GM19452 (cell line): Measurements from ENCODE around the gene NXN.
"Not testable (repeated sequence)": the region's sequence is repeated elsewhere in the genome, so short reads cannot be mapped to it uniquely, and the experiment has no call there.

Source experiments
- ATAC-seq: cut with Tn5 transposase; IDR thresholded peaks from one replicate; pipeline ENCODE4 v1.9.1; 2021; ENCODE audit not compliant: unreplicated experiment

NXN gene

DNA sequence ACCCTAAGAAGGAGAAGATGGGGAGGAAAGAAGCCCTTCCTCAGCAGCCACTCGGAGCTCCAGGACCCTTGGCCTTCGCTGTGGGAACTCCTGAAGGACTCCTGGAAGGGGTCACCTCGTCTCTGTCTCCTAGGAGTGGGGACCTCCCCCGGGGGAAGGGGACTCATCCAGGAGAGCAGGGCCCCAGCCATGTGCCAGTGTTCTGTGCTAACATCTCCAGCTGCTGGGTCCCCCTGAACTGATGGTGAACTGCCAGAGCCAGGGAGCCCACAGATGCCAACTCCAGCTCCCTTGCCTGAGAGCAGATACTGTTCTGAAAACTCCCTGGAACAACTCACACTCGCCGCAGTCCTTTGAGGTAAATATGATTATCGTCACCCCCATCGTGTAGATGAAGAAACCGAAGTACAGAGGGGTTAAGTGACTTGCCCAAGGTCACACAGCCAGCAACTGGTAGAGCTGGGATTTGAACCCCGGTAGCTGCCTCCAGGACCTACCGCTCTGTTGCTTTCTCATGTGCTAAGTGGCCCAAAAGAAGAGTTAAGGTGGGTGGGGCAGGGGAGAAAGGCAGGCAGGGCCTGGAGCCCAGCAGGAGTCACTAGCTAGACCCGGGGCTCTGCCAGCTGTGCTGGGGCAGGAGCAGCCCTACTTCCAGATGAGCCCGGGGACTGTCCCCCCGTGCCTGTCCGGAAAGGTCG, 27.9 kb upstream of the NXN start:
- no peak for ATAC-seq

DNA sequence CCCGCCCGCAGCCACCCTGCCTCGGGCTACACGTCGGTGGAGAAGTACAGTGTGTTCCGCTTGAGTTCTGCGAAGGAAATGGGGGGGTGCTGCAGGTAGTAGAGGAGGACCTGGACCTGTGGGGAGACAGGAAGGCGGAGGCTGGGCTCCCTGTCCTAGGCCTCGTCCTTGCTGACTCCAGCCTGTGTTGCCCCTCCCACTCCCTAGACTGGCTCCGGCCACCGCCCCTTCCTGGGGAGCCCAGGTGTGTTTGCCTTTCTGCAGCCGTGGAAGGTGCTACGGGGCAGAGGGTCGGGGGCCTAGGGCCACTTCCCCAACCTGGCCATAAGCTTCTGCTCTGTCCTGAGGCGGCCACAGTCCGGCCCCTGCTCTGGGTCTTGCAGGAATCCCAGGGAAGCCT, 26.5 kb upstream of the NXN start:
- no peak for ATAC-seq

DNA sequence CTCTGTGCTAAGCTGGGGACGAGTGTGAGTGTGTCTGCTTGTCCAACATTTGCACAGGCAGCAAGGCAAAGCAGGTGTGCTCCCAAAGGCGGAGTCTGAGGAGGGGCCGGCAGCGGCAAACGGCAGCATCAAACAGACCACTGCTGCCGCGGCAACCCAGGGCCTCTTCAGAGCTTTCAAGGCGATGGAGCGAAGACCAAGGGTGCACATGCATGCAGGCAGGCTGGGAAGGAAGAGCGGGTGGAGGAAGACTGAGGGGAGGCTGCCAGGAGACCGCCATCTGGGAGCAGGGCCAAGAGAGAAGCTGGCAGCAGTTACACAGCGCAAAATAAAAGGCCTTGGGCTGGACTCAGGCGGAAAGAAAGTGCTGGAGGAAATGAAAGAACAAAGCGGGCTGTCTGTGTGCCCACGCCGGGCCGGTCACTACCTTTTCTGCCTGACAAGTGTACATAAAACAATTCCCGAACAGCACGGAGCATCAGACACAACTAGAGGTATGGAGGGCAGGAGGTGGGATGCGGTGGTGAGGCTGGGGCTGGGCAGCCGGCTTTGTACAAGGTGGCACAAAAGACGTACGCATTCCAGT, 25.9 kb upstream of the NXN start:
- no peak for ATAC-seq

DNA sequence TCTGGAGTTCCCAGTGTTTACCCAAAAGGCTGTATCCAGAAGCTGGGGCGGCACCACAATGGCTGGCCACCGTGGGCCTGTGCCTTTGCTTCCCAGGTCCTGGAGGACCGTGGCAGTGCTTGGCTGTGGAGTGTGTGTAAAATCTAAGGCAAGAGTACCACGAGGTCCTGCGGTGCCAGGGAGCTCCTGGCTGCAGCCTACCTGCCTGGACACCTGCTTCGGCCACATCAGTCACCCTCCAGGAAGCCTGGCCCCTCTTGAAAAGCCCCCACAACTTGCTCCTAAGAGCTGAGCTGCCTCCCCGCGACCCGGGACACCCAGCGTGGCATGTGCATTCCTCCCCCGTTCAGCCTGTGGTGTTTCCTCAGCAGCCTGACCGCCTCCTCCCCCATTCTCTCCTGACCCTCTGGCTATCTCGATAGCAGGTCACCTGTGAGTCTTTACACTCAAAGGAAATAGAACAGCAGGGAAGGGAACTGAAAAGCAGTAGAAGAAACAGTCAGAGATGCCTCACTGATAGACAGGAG, 25.3 kb upstream of the NXN start:
- no peak for ATAC-seq

DNA sequence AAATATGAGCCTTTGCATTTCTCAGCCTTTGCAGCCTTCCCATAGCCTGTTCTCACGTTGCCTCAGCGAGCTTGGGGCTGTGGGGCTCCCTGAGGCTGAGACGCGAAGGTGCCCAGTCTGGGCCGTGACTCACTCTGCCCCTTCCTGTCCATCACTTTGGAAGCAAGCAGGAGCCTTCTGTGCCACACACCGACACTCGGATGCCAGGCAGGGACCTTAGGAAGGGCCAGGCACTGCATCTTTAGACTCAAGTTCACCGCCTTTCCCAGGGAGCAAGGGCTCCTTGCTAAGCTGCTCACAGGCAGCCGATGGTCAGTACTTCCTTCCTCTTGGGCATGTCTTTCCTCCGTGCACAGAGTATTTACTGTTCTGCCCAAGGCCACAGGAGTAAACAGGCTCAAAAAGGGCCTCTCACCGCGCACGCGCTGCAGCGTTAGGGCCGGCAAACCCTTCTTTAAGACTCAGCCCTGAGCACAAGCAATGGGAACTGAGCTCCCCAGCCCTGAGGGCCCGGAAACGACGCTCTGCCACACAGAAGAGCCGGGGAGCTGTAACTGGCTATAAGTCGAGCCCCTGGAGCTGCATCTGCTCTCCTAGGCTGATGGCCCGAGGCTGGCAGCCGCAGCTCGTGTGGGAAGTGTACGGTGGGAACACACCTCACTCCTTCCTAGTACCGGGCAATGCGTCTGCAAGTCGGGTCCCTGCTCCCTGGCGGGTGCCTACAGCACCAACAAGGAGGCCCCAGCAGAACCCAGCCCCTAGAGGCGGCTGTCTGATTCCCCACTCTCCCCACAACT, 24.6 kb upstream of the NXN start:
- ATAC-seq: no peak

DNA sequence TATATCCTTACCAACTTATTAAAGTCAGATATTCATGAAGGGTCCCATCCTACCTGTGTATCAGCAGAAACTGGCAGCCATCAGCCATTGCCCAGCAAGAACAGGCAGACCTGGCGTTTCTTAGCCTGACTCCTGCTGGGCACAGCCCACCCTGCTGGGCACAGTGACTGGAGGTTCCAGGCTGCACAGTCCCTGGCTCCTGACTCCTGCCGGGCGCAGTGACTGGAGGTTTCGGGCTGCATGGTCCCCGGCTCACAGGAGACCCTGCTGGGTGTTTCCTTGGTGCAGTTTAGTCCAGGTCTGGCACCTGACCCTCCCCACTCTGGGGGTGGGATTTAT, 24.0 kb upstream of the NXN start:
- ATAC-seq: no peak

DNA sequence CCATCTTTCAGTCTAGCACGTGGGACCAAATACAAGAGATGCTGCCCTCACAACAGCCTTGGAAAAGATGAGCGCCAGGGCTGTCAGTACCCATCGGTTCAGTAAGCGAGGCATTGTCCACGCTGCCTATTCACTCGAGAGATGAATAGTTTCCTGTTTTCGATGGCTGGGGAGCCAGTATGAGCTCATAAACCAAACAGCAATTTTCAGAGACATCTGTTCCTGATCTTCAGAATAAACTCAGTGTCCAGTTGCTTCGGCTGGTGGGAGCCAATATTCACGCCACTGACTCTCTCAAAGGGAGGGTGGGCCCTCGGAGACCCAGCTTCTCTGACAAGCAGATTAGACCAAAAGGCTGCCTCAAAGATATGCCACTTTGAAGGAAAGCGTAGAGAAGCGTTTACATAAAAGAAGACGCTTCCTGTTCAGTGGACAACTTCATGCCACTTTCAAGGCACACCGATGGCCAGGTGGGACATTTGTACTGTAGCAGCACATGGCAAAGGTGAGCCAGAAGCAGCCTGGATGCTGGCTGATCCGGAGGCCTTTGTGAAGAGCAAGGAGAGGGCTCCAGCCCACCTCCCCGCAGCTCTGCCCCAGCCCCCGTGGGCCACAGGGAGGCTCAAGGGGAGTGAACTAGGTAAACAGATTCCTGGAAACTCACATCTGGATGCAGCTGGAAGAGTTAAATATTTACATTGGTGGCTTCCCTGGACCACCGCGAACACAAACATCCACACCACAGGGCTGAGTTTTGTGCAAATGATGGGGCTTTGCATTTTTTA, 23.4 kb upstream of the NXN start:
- ATAC-seq: no peak

DNA sequence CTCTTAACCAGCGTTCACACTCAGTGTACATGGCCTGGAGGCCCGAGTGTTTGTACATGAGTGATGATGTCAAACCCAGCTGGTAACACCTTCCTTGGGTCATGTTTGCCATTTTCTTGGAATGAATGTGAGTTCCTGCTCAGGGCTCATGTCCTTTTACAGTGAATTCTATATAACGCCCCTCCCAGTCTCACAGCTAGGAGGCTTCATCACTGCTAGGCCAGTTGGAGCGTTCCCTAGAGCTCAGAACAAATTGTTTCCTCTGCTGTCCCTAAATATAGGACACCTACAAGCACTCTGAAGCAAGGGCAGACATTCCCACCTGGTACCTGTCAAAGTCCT, 22.8 kb upstream of the NXN start:
- ATAC-seq: no peak

DNA sequence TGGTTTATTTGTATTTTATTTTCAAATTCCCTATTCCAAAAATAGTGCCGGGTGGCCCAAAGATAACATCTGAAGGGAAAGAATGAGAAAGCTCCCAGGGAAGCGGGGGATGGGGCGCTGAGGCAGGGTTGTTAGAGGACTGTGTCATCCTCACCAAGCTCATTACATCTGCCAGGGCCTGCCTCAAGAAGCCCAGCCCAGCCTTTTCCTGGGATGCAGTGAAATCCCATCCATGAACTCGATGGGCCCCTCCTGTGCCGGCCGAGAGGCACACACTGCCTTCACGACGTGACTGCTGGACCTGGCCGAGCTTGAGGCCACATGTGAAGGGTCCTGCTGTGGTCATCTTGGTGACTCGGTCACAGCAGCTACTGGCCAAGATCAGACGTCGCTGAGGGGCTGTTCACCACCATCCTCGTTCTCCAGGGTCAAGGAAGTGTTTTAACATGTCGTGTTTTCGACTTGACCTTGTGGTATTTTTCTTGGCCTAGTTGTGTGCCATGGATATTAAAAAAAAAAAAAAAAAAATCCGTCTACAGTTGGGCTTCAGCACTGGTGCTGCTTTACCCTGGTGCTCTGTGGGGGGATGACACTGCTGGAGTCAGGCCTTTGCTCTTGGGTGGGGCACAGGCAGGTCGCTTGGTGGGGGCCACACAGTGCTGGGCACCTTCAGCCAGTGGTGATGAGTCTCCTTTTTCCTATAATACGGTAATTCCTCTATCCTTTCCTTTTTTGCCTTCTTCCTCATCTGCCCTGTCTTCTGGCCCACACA, 22.2 kb upstream of the NXN start:
- ATAC-seq: no peak

DNA sequence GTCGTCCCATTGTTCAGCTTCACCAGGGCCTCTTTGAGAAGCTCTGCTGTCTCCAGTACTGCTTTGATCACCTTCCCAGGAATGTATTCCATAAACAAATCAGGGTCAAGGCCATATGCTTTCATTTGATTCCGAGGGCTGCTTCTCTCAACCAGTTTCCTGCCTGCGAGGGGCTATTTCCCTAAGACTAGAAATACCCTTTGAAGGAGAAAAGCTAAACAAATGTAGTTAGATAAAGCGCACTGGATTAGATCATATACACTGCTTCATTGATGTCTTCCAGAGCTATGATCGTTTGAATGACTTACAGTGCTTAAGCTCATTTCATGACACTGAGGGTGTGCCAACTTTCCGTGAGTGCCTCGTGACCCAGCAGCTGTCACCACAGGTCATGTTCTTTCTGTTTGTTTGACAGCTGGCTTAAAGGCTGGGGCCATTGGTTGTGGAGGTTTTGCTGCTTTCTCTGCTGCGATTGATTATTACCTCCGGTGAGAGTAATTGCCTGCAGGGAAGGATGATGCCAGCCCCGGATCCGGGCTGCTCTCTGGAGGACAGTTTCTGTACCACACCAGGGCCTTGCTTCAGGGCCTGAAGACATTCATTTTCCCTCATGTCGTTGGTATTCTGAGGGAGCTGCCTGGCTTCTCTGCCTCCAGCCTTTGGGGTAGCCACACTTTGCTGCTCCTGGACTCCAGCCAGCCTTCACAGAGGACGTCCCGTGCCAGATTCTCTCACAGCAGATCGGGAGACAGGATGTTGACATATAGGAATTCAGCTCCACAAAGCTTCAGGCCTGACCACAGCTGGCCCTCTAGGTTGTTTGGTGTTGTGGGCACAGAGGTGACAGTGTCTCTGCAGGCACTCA, 21.3 kb upstream of the NXN start:
- ATAC-seq: no peak

DNA sequence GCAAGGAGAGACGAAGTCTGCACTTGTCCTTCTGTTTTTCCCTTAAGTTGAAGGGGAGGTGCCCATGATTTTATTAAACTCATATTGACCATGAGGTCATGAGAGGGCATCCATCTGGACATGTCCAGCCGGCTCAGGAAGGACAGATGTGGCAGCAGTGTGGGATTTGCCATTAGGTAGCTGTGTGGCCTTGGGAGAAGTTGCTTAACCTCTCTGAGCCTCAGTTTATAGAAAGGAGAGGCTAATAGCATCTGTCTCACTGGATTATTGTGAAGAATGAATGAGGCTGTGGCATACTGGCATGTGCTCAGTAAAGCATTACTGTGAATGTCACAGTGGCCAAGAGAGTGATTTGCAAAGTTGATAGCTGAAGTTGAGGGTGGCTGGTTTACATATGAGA, 18.5 kb upstream of the NXN start:
- no peak for ATAC-seq

DNA sequence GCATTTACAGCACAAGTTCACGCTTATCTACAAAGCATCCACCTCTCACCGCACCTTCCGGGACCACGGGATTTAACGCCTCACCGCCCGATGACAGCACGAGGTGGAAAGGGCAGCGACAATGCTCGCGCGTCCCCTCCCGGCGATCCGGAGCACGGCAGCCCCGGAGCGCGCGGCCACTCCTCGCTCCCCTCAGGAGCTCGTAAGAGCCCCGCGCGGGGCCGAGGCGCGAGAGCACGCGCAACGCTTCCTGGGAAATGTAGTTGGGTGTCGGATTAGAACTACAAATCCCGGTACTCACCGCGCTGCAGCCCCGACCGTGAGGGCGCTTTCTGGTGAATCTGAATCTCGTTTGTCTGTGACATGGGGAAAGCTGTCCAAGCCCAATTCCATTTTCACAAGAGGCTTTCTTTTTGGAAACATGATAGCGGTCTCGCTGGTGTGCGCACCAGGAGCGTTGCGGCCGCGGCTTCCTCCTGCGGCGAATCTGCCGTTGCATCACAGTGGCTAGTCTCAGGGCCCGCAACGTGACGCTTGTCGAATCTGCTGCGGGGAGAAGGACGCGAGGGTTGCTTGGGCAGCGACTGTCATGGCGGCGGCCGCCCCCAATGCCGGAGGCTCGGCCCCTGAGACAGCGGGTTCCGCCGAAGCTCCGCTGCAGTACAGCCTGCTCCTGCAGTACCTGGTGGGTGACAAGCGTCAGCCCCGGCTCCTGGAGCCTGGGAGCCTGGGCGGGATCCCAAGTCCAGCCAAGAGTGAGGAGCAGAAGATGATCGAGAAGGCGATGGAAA, 17.2 kb upstream of the NXN start, which contains the start of gene TIMM22:
TIMM22 (plus strand) TSS at position 576 of the 791 bp plus-strand sequence; CDS start at position 590, 14 bp downstream.
- peak; percentile 90 for ATAC-seq

DNA sequence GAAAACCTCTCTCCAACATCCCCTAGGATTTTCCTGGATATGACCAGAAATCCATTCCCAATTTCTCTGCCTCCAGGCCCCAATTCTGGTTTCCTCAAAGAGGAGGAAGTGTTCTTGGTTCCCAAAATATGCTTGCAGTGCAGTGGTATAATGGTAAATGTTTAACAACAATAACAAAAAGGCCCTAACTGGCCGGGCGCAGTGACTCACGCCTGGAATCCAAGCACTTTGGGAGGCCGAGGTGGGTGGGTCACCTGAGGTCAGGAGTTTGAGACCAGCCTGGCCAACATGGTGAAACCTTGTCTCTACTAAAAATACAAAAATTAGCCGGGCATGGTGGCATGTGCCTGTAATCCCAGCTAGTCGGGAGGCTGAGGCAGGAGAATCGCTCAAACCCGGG, 15.7 kb upstream of the NXN start:
- not testable (repeated sequence) for ATAC-seq

DNA sequence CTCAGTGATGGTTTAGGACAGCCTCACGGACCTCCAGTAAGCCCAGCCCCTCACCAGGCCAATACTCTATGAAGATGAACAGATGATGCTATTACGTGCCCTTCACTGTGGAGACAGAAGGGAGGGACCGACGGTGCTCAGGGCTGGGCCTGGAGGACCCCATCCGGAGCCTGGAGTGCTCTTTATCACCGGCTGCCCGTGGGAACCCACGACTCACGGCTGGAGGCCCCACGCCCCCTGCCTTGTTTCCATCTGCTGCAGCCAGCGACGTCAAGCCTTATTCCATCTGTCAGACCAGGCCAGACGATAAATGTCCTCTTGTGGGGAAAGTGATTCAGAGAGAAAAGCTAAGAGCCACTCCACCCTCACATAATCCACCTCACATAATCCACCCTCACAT, 13.4 kb upstream of the NXN start:
- ATAC-seq: no peak

DNA sequence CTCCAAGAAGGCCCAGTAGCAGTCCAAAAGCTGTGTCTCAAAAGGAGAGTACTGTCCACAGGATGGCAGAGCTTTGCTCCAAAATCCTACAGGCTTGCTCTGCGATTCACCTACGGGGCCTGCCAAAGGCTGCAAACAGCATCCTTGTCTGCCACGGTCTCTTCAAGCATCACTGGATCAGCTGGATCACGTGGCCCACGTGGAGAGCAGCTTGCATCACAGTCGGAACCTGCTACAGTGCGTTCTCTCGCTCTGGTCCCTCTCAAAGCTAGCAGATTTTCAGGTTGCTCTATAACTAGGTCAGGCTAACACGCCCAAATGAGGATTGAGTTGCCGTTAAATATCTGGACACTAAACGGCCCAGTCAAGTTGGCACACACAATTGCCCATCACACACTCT, 9.0 kb upstream of the NXN start:
- no peak for ATAC-seq

DNA sequence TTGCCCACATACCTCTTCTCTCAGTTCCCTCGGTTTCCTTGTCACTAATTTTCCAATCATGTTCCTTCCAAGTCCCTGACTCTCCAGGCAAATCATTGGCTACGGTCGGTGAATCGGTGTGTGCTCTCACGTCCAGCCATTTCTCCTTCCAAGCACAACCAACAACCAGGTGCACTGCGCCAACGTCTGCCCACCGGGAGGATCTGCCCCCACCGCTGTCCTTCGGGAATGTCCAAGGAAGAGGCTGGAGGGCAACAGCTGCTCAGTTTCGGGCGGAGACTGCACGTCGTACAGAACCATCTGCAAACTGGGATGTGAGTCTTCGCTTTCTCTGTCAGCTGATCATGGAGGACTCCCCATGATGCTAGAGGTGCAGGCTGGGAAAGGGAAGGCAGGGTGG, 8.4 kb upstream of the NXN start:
- no peak for ATAC-seq

DNA sequence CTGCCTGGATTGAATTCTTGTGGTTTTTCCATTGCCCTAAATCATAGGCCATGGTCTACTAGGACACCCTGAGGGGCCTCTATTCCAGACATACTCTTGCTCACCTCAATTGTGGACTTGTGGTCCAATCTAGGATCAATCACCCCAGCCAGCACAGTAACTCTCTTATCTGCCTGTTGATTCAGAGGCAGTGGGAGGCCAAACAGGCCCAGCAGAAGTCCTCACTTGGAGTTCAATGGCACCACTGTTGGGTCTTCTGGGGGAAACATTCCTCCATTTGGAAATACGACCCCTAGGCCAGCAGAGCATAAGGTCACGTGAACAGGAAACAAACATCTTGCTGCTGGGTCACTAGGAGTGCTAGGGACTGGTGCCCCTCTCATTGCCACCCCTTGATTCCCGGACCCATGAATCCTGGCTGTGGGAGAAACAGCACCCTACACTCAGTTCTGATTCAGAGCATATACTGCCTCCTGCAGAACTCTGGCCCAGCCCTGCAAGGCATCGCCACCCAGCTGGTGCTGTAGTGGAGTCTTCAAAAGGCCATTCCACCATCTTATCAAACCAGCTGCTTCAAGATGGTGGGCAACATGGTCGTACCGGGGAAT, 6.8 kb upstream of the NXN start:
- no peak for ATAC-seq

DNA sequence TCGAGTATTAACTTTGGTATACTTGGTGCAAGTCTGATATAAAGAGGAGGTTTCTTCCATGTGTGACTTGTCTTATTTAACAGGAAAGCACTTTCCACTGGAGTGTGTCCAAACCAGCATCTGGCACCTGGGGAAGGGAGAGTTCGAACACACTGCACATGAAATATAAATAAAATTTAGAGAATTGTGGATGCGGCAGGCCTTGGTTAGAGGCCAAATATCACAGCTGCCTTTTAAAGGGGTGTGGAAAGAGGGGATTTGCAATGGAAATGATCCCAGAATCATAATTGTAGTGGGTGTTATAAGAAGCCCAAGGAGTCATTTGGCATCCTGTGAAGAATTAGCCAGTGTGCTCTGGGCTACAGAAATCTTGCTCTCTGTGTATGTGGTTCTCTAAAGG, 4.3 kb upstream of the NXN start:
- no peak for ATAC-seq

DNA sequence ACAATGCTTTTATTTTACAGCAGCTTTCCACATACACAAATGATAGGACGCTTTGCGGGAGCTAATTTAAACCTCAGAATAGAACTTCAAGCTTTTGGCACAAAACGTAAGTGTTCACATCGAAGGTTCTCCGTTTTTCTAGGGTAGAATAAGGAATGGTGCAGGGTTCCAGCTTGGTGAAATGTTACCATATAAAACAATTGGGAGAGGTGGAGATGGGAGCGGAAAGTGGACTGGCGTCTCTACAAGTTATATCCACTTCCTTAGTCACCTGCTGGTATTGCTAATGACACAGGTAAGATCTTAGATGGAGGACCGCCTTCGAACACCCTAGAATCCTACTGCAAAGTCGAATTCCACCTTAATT, 1.7 kb upstream of the NXN start:
- no peak for ATAC-seq
